Measurements from ENCODE around the gene ADRA1B.

ADRA1B gene

GRCh38 chr5:159902444-159903121 lies 13.7 kb upstream of the ADRA1B start:
- DNase-seq, result no peak

GRCh38 chr5:159903131-159903530 lies 13.2 kb upstream of the ADRA1B start:
- DNase-seq, result no peak

- no peak for DNase-seq
These were observed 11.4 kb upstream of the ADRA1B start for GRCh38 chr5:159904874-159905273.

- DNase-seq, result no peak
These were observed 10.8 kb upstream of the ADRA1B start for GRCh38 chr5:159905496-159905895.

GRCh38 chr5:159906463-159906862 lies 9.8 kb upstream of the ADRA1B start:
- no peak for DNase-seq

- no peak for DNase-seq
These were observed 9.3 kb upstream of the ADRA1B start for GRCh38 chr5:159906943-159907342.

- no peak for DNase-seq
These were observed 8.3 kb upstream of the ADRA1B start for GRCh38 chr5:159907689-159908590.

- DNase-seq, result no peak
These were observed 7.7 kb upstream of the ADRA1B start for GRCh38 chr5:159908591-159908940.

- DNase-seq, result no peak
These were observed 7.2 kb upstream of the ADRA1B start for GRCh38 chr5:159909126-159909525.

- no peak for DNase-seq
These were observed 6.0 kb upstream of the ADRA1B start for GRCh38 chr5:159910207-159910842.

GRCh38 chr5:159910843-159911229 lies 5.4 kb upstream of the ADRA1B start:
- no peak for DNase-seq

- no peak for DNase-seq
These were observed 4.9 kb upstream of the ADRA1B start for GRCh38 chr5:159911349-159911748.

GRCh38 chr5:159912033-159912800 lies 4.1 kb upstream of the ADRA1B start:
- DNase-seq, result no peak

GRCh38 chr5:159913048-159913447 lies 3.2 kb upstream of the ADRA1B start:
- DNase-seq, result no peak

GRCh38 chr5:159913501-159913900 lies 2.8 kb upstream of the ADRA1B start:
- DNase-seq, result no peak

- DNase-seq, result no peak
These were observed 819 bp downstream of the ADRA1B start for GRCh38 chr5:159916841-159917761.

- no peak for DNase-seq
These were observed 1.7 kb downstream of the ADRA1B start for GRCh38 chr5:159917994-159918393.

- DNase-seq, result no peak
These were observed 5.4 kb downstream of the ADRA1B start for GRCh38 chr5:159921721-159922120.

GRCh38 chr5:159923008-159923407 lies 6.7 kb downstream of the ADRA1B start:
- no peak for DNase-seq

- no peak for DNase-seq
These were observed 12.0 kb downstream of the ADRA1B start for GRCh38 chr5:159928122-159928909.

GRCh38 chr5:159929176-159929575 lies 12.9 kb downstream of the ADRA1B start:
- DNase-seq, result no peak

All from hippocampal formation (tissue), 2 donors.